Bronchial epithelial cell (primary cell): ENCODE measurements around the gene SERINC5. TPM values are rescaled to one million over a fixed set of nuclear protein-coding genes. Genes with fewer than 3 reads are reported as not detected.

Source experiments
- DNase-seq: peaks from one replicate; pipeline ENCODE4 v3.0.0-alpha.2; 2010; ENCODE audit warnings: low read depth
- FAIRE-seq: peaks from 2 replicates; lab custom pipeline; 2011; peaks lifted over from hg19 to GRCh38; lab: Jason Lieb, UNC
- H3K27me3 ChIP-seq: 2 replicates; pipeline ENCODE4 v1.5.1; 2011; ENCODE audit warnings: low read length; ENCODE audit not compliant: control insufficient read depth, insufficient read depth
- H3K36me3 ChIP-seq: 2 replicates; pipeline ENCODE4 v1.5.1; 2011; ENCODE audit warnings: low read length; ENCODE audit not compliant: control insufficient read depth, insufficient read depth
- H3K4me3 ChIP-seq: 2 replicates; pipeline ENCODE4 v1.5.1; 2011; ENCODE audit warnings: mild to moderate bottlenecking, low read depth, low read length, control low read depth
- total RNA-seq: library from RNA; depleted of rRNA; stranded (reverse); fragments of >200 nt; gene quantifications from 2 replicates; pipeline ENCODE4 v1.2.1, GENCODE V29; 2014
- TF ChIP-seq, protein P1 (sequence below): IDR thresholded peaks from 2 replicates; pipeline ENCODE4 v1.5.1; 2011; ENCODE audit warnings: mild to moderate bottlenecking, moderate library complexity, low read length, control low read depth, inconsistent platforms; ENCODE audit not compliant: insufficient read depth, severe bottlenecking

SERINC5 gene
- total RNA-seq, 1 donor from 2014 or later = 33.4 TPM

DNA sequence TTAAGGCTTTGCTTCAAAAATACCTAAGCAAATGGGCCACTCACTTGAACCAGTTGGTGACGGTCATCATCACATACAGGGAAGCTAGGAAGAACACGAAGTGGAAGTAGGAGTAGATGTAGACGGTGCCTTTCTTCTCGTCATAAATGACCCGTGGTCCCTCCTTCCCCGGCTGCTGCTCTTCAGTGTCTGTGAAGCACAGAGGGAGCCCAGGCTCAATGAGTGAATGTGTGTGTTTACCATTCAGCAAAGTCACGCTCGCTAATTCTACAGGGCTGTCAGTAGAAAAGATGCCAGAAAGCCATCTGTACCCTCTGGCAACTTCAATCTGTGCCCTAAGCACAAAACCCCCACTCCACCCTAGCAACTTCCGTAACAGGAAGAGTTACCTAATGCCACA lies 109.8 kb downstream of the SERINC5 start:
- Histone ChIP-seq H3K36me3 (peaks cover 13% of the 10 kb centered on the region), H3K4me3 (no peak overlapping the region), H3K27me3 (no peaks in the 10 kb centered on the region)
- DNase-seq (no peak), FAIRE-seq (no peak)
- TF ChIP-seq, protein P1, sequence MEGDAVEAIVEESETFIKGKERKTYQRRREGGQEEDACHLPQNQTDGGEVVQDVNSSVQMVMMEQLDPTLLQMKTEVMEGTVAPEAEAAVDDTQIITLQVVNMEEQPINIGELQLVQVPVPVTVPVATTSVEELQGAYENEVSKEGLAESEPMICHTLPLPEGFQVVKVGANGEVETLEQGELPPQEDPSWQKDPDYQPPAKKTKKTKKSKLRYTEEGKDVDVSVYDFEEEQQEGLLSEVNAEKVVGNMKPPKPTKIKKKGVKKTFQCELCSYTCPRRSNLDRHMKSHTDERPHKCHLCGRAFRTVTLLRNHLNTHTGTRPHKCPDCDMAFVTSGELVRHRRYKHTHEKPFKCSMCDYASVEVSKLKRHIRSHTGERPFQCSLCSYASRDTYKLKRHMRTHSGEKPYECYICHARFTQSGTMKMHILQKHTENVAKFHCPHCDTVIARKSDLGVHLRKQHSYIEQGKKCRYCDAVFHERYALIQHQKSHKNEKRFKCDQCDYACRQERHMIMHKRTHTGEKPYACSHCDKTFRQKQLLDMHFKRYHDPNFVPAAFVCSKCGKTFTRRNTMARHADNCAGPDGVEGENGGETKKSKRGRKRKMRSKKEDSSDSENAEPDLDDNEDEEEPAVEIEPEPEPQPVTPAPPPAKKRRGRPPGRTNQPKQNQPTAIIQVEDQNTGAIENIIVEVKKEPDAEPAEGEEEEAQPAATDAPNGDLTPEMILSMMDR = no peak

DNA sequence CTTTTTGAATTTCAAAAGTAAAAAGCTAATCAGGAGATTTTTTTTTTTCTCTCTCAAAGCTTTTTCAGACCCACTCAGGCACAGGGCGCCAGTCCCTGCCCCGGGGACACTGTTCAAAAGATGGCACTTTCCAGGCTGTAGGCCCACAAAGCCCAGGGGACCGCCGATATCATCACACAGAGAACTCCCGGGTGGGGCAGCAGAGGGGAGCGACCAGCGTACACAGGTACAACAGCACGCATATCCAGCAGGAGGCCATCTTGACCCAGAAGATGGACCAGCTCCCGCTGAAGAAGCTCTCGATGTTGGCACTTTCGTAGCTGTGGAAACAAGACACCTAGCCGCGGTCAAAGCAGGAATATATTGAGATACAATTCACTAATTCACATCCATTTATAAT lies 112.4 kb downstream of the SERINC5 start:
- Histone ChIP-seq H3K36me3 (peaks cover 11% of the 10 kb centered on the region), H3K4me3 (no peak overlapping the region), H3K27me3 (no peaks in the 10 kb centered on the region)
- TF ChIP-seq, protein P1 = no peak
- no peak for DNase-seq
- FAIRE-seq = no peak

DNA sequence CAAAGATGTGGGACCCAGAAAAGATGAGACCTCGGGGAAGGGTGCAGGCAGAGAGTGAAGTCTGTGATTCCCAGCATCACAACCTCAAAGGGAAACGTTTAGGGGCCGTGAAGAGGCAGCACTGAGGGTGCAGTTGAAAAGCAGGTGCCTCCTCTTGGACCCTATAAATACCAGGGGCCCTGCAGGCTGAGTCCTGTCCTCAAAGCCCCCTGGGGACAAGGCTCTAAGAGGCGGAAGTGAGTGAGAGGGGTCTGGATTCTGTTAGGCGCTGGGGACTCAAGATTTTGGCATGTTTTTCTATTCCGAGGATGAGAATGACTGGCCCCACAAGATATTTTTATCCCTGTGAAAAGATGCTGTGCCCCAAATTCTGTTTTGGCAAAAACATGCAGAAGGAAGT lies 112.9 kb downstream of the SERINC5 start:
- Histone ChIP-seq H3K4me3 (no peak overlapping the region), H3K27me3 (no peaks in the 10 kb centered on the region), H3K36me3 (peaks cover 11% of the 10 kb centered on the region)
- TF ChIP-seq, protein P1 = no peak
- no peak for FAIRE-seq
- DNase-seq = no peak

DNA sequence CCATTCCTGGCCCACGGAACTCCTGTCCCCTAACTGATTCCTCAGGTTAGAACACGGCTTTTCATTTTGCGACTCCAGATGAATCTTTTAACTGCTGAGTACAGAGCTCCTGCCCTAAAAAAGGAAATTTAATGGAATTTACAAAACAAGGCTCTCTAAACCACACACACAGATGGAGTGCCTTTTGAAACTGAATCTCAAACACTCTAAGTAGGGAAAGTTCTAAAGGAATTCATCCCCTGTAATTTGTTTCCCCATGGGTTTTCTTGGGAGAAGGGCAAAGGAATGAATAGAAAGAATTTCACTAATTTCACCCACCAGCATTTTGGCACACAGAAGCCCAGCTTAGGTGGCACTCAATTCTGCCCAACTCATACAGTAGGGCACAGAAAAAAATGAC lies 114.2 kb downstream of the SERINC5 start:
- H3K27me3 ChIP-seq = no peaks in the 10 kb centered on the region
- no peak for DNase-seq
- peaks cover 8% of the 10 kb centered on the region for H3K36me3 ChIP-seq
- no peak for FAIRE-seq
- TF ChIP-seq, protein P1 = no peak
- no peak overlapping the region for H3K4me3 ChIP-seq

DNA sequence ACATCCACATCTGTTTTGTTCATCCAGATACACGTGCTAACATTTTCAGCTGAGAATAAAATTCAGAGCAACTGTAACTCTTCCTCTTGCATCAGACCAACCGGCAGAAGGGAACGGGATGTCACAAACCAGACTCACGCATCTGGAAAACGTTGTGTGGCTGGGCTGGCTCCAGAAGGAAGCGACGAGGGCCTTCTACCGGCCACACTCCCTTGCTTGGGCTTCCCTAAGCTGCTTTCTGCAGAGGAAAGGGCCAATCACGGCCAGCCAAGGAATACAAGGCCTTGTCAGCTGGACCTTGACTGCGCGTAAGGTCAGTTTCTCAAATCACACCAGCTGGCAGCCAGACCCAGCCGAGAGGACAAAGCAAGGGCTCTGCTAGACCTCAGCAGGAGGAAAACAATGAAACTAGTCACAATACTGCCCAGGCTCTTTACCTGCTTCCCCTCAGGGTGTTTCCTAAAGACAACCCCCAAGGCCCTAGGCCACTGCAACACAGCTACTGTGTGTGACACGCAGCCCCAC lies 114.6 kb downstream of the SERINC5 start:
- DNase-seq (no peak), FAIRE-seq (no peak)
- TF ChIP-seq, protein P1 = no peak
- Histone ChIP-seq H3K4me3 (no peak overlapping the region), H3K36me3 (peaks cover 8% of the 10 kb centered on the region), H3K27me3 (no peaks in the 10 kb centered on the region)

DNA sequence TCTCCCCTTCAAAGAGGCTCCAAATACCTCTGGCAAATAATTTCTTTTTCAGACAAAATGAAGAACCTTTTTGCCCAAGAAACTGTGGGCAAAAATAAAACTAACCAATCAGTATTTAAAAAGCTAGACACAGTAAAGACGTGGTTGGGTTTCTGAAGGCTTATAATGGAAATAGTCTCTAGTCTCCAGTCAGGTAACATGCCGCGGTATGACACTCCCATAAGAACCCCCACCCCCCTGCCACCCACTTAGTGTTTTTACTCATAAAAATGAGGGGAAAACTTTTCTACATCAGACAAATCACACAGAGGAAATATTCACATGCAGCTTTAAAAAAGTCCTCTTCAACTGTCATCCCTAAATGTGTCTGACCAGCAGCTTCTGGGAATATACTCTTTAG lies 115.4 kb downstream of the SERINC5 start:
- H3K27me3 ChIP-seq = no peaks in the 10 kb centered on the region
- TF ChIP-seq, protein P1 = no peak
- H3K36me3 ChIP-seq = peaks cover 4% of the 10 kb centered on the region
- no peak for DNase-seq
- FAIRE-seq = no peak
- no peak overlapping the region for H3K4me3 ChIP-seq
